ENCODE data around the gene SUSD3. TPM values are rescaled to one million over a fixed set of nuclear protein-coding genes. Genes with fewer than 3 reads are reported as not detected.

SUSD3 gene
- total RNA-seq, 1 donor from 2014 or later: 1.2 TPM

DNA sequence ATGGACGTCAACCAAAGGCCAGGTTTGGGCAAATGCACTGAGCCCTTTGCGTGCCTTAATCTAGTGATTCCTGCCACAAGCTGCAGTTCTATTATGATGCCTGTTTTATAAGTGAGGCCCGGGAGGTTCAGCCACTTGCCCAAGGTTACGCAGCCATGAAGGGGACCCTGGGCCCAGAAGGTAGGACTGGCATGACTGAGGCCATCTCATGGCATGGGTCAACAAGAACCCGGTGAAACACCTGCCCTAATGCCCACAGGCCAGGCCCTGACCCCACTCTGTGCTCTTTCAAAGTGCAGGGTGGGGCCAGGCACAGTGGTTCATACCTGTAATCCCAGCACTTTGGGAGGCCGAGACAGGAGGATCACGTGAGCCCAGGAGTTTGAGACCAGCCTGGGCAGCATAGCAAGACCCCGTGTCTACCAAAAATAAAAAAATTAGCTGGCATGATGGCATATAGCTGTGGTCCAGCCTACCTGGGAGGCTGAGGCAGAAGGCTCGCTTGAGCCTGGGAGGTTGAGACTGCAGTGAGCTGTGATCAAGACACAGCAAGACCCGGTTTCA lies 66.9 kb downstream of the SUSD3 start:
- H3K27me3 Mint-ChIP-seq (ENCODE audit: unreplicated experiment): peaks cover 9% of the 10 kb centered on the region
- H3K36me3 Mint-ChIP-seq (ENCODE audit: low read depth, unreplicated experiment): peaks cover 8% of the 10 kb centered on the region
- no peak for DNase-seq (ENCODE audit: low spot score)
- no peak overlapping the region for H3K27ac Mint-ChIP-seq (ENCODE audit: unreplicated experiment)
- no peaks in the 10 kb centered on the region for H3K9me3 Mint-ChIP-seq (ENCODE audit: unreplicated experiment)
- peaks cover 28% of the 10 kb centered on the region for H3K4me1 Mint-ChIP-seq (ENCODE audit: unreplicated experiment)
- TF ChIP-seq, protein P1, sequence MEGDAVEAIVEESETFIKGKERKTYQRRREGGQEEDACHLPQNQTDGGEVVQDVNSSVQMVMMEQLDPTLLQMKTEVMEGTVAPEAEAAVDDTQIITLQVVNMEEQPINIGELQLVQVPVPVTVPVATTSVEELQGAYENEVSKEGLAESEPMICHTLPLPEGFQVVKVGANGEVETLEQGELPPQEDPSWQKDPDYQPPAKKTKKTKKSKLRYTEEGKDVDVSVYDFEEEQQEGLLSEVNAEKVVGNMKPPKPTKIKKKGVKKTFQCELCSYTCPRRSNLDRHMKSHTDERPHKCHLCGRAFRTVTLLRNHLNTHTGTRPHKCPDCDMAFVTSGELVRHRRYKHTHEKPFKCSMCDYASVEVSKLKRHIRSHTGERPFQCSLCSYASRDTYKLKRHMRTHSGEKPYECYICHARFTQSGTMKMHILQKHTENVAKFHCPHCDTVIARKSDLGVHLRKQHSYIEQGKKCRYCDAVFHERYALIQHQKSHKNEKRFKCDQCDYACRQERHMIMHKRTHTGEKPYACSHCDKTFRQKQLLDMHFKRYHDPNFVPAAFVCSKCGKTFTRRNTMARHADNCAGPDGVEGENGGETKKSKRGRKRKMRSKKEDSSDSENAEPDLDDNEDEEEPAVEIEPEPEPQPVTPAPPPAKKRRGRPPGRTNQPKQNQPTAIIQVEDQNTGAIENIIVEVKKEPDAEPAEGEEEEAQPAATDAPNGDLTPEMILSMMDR (IDR thresholded peaks at IDR 0.05; ENCODE audit: unreplicated experiment): no peak
- H3K4me3 Mint-ChIP-seq (ENCODE audit: unreplicated experiment): no peak overlapping the region

- Mint-ChIP-seq H3K9me3 (ENCODE audit: unreplicated experiment) (no peaks in the 10 kb centered on the region), H3K36me3 (ENCODE audit: low read depth, unreplicated experiment) (peaks cover 8% of the 10 kb centered on the region), H3K4me1 (ENCODE audit: unreplicated experiment) (peaks cover 37% of the 10 kb centered on the region), H3K27me3 (ENCODE audit: unreplicated experiment) (peaks cover 9% of the 10 kb centered on the region), H3K4me3 (ENCODE audit: unreplicated experiment) (no peak overlapping the region), H3K27ac (ENCODE audit: unreplicated experiment) (no peak overlapping the region)
- DNase-seq (ENCODE audit: low spot score): no peak
- TF ChIP-seq, protein P1 (IDR thresholded peaks at IDR 0.05; ENCODE audit: unreplicated experiment): no peak
Observed at GRCh38 chr9:93126151-93126781, 67.8 kb downstream of the SUSD3 start.

- DNase-seq (ENCODE audit: low spot score): no peak
- Mint-ChIP-seq H3K4me1 (ENCODE audit: unreplicated experiment) (peaks cover 43% of the 10 kb centered on the region), H3K4me3 (ENCODE audit: unreplicated experiment) (no peak overlapping the region), H3K27ac (ENCODE audit: unreplicated experiment) (peak overlapping the region; percentile 70), H3K9me3 (ENCODE audit: unreplicated experiment) (no peaks in the 10 kb centered on the region), H3K27me3 (ENCODE audit: unreplicated experiment) (peaks cover 10% of the 10 kb centered on the region), H3K36me3 (ENCODE audit: low read depth, unreplicated experiment) (peaks cover 8% of the 10 kb centered on the region)
- TF ChIP-seq, protein P1 (IDR thresholded peaks at IDR 0.05; ENCODE audit: unreplicated experiment): no peak
Observed at GRCh38 chr9:93126825-93127368, 68.4 kb downstream of the SUSD3 start.

DNA sequence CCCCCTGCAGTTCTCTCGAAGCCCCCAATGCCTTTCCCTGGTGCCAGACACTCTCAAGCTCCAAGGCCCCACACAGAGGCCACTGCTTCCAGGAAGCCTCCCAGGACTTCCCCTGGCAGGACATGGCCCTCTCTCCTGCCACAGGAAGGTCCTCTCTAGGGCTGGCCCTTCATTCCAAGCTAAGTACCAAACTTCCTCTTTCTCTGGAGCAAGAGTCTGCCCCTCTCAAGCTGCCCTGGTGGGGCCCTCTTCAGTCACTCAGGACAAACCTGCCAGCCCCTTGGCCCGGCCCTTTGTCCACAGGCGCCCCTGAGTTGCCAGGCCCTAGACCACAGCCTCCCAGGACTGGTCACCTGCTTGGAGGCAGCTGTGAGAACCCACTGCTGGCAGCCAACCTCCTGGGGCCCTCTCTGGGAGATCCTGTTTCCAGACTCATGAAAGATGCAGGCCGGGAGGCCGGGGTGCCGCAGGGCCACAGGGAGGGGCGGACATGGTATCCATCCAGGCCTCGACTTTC lies 69.0 kb downstream of the SUSD3 start:
- peaks cover 11% of the 10 kb centered on the region for H3K27me3 Mint-ChIP-seq (ENCODE audit: unreplicated experiment)
- TF ChIP-seq, protein P1 (IDR thresholded peaks at IDR 0.05; ENCODE audit: unreplicated experiment): no peak
- H3K4me1 Mint-ChIP-seq (ENCODE audit: unreplicated experiment): peaks cover 44% of the 10 kb centered on the region
- DNase-seq (ENCODE audit: low spot score): no peak
- H3K9me3 Mint-ChIP-seq (ENCODE audit: unreplicated experiment): no peaks in the 10 kb centered on the region
- peak overlapping the region; percentile 70 for H3K27ac Mint-ChIP-seq (ENCODE audit: unreplicated experiment)
- peaks cover 8% of the 10 kb centered on the region for H3K36me3 Mint-ChIP-seq (ENCODE audit: low read depth, unreplicated experiment)
- H3K4me3 Mint-ChIP-seq (ENCODE audit: unreplicated experiment): no peak overlapping the region
